Tibial nerve (tissue), 4 donors: Measurements from ENCODE around the gene NHERF2.

Experiments used
- EP300 ChIP-seq, 2 donors: sonication (generic); formaldehyde crosslinking; IDR thresholded peaks; one replicate each; pipeline ENCODE4 v1.6.1; 2017; ENCODE audit warnings: antibody characterized with exemption in 2 of 2, mild to moderate bottlenecking in 1 of 2
- POLR2A ChIP-seq, 2 donors: fragments of 450-650 bp; IDR thresholded peaks; one replicate each; pipeline ENCODE4 v1.6.1; 2017; ENCODE audit warnings: antibody characterized with exemption in 2 of 2, mild to moderate bottlenecking in 2 of 2, moderate library complexity in 2 of 2
- TF ChIP-seq, protein P1 (sequence below), 5 experiments: fragments of 200-600 bp in 3 of 5; fragments of 450-650 bp in 2 of 5; sonication (generic) in 3 of 5; IDR thresholded peaks; one replicate each; pipeline ENCODE4 v1.5.1; 2016 to 2019; ENCODE audit warnings: antibody characterized with exemption in 5 of 5, mild to moderate bottlenecking in 3 of 5, moderate library complexity in 2 of 5

DNA sequence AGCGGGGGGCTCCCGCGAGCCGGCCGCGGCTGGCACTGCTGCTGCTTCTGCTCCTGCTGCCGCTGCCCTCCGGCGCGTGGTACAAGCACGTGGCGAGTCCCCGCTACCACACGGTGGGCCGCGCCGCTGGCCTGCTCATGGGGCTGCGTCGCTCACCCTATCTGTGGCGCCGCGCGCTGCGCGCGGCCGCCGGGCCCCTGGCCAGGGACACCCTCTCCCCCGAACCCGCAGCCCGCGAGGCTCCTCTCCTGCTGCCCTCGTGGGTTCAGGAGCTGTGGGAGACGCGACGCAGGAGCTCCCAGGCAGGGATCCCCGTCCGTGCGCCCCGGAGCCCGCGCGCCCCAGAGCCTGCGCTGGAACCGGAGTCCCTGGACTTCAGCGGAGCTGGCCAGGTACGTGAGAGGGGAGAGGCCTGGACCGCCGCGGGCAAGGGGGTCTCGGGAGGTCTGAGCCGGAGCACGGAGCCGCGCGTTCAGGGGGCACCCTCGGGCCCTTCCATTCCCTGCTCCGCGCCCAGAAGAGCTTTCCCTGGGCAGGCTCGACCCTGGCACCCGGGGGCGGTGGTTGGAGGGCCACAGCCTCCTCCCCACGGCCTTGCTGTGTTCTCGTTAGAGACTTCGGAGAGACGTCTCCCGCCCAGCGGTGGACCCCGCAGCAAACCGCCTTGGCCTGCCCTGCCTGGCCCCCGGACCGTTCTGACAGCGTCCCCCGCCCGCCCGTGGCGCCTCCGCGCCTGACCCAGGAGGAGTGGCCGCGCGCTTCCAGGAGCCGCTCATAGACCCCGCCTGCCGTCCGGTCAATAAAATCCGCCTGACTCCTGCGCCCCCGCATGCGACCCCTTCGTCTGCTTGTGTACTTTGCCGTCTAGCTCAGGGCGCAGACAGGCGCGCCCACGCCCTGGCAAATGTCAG is 6.5 kb upstream of the NHERF2 start:
- TF ChIP-seq, protein P1, sequence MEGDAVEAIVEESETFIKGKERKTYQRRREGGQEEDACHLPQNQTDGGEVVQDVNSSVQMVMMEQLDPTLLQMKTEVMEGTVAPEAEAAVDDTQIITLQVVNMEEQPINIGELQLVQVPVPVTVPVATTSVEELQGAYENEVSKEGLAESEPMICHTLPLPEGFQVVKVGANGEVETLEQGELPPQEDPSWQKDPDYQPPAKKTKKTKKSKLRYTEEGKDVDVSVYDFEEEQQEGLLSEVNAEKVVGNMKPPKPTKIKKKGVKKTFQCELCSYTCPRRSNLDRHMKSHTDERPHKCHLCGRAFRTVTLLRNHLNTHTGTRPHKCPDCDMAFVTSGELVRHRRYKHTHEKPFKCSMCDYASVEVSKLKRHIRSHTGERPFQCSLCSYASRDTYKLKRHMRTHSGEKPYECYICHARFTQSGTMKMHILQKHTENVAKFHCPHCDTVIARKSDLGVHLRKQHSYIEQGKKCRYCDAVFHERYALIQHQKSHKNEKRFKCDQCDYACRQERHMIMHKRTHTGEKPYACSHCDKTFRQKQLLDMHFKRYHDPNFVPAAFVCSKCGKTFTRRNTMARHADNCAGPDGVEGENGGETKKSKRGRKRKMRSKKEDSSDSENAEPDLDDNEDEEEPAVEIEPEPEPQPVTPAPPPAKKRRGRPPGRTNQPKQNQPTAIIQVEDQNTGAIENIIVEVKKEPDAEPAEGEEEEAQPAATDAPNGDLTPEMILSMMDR (IDR thresholded peaks at IDR 0.05): no peak
- no peak for TF ChIP-seq POLR2A (IDR thresholded peaks at IDR 0.05)
- no peak for TF ChIP-seq EP300 (IDR thresholded peaks at IDR 0.05)
